ENCODE measurements around the gene CCBE1.

Gene CCBE1

GRCh38 chr18:59468821-59469220 lies 228.4 kb downstream of the CCBE1 start:
- TF ChIP-seq CTCF (conservative IDR thresholded peaks at IDR 0.05; ENCODE audit: low read length): no peak
- no peak overlapping the region for H3K4me3 ChIP-seq (ENCODE audit: low read length)
- DNase-seq (ENCODE audit: low read depth): no peak

- no peak for DNase-seq (ENCODE audit: low read depth)
Observed at GRCh38 chr18:59467497-59467896, 229.7 kb downstream of the CCBE1 start.

GRCh38 chr18:59466980-59467379 lies 230.2 kb downstream of the CCBE1 start:
- DNase-seq (ENCODE audit: low read depth): no peak
- TF ChIP-seq CTCF (conservative IDR thresholded peaks at IDR 0.05; ENCODE audit: low read length): no peak
- H3K4me3 ChIP-seq (ENCODE audit: low read length): no peak overlapping the region

More at GRCh38 chr18:59467497-59467896, 229.7 kb downstream of the CCBE1 start:
- H3K4me3 ChIP-seq (ENCODE audit: low read length): no peak overlapping the region
- no peak for TF ChIP-seq CTCF (conservative IDR thresholded peaks at IDR 0.05; ENCODE audit: low read length)

- no peak for TF ChIP-seq CTCF (conservative IDR thresholded peaks at IDR 0.05; ENCODE audit: low read length)
- no peak for DNase-seq (ENCODE audit: low read depth)
- no peak overlapping the region for H3K4me3 ChIP-seq (ENCODE audit: low read length)
Observed at GRCh38 chr18:59464486-59464885, 232.7 kb downstream of the CCBE1 start.

GRCh38 chr18:59461171-59461570 lies 236.1 kb downstream of the CCBE1 start:
- no peak overlapping the region for H3K4me3 ChIP-seq (ENCODE audit: low read length)
- no peak for TF ChIP-seq CTCF (conservative IDR thresholded peaks at IDR 0.05; ENCODE audit: low read length)
- no peak for DNase-seq (ENCODE audit: low read depth)

- no peak overlapping the region for H3K4me3 ChIP-seq (ENCODE audit: low read length)
- TF ChIP-seq CTCF (conservative IDR thresholded peaks at IDR 0.05; ENCODE audit: low read length): no peak
- DNase-seq (ENCODE audit: low read depth): peak; percentile 49
Observed at GRCh38 chr18:59460072-59460420, 237.2 kb downstream of the CCBE1 start.

- peak; percentile 70 for TF ChIP-seq CTCF (conservative IDR thresholded peaks at IDR 0.05; ENCODE audit: low read length)
- no peak overlapping the region for H3K4me3 ChIP-seq (ENCODE audit: low read length)
- peak; percentile 81 for DNase-seq (ENCODE audit: low read depth)
Observed at GRCh38 chr18:59459369-59460071, 237.7 kb downstream of the CCBE1 start.
